Panc1 (cell line): Measurements from ENCODE around the gene ADCYAP1R1.

Experiments
- CTCF ChIP-seq: fragments of 450-650 bp; IDR thresholded peaks from 2 replicates; pipeline ENCODE4 v1.5.1; 2017; ENCODE audit warnings: mild to moderate bottlenecking
- SIN3A ChIP-seq: IDR thresholded peaks from 2 replicates; pipeline ENCODE4 v1.6.1; 2012; ENCODE audit warnings: low read depth, mild to moderate bottlenecking, low read length, moderate library complexity, borderline replicate concordance; ENCODE audit not compliant: insufficient read depth

GRCh38 chr7:31027161-31027965 lies 24.7 kb upstream of the ADCYAP1R1 start:
- TF ChIP-seq CTCF (no peak), SIN3A (no peak)
